ENCODE data around the gene ZNF683.

Gene ZNF683

GRCh38 chr1:26317612-26318337 is 54.8 kb downstream of the ZNF683 start, which contains the start of gene CD52:
TSS of gene CD52 (plus strand) at chr1:26317958. CDS start at chr1:26318018, 60 bp downstream.
- H3K4me3 ChIP-seq (replicated peaks in 1 of 2; ENCODE audit: low read depth in 2 of 2, low read length in 2 of 2) = no peak within 1 kb of the TSS
- no peak for TF ChIP-seq CTCF (IDR thresholded peaks at IDR 0.05; ENCODE audit: low read depth, low read length)
- DNase-seq (ENCODE audit: low read depth in 2 of 2) = no peak

- TF ChIP-seq CTCF (IDR thresholded peaks at IDR 0.05; ENCODE audit: low read depth, low read length) = no peak
- DNase-seq (ENCODE audit: low read depth in 2 of 2) = no peak
- H3K4me3 ChIP-seq (replicated peaks in 1 of 2; ENCODE audit: low read depth in 2 of 2, low read length in 2 of 2) = no peak overlapping the region
Observed at GRCh38 chr1:26317146-26317545, 55.4 kb downstream of the ZNF683 start.

- no peak for TF ChIP-seq CTCF (IDR thresholded peaks at IDR 0.05; ENCODE audit: low read depth, low read length)
- DNase-seq (ENCODE audit: low read depth in 2 of 2) = no peak
- H3K4me3 ChIP-seq (replicated peaks in 1 of 2; ENCODE audit: low read depth in 2 of 2, low read length in 2 of 2) = no peak overlapping the region
Observed at GRCh38 chr1:26315874-26316850, 56.4 kb downstream of the ZNF683 start.

GRCh38 chr1:26314501-26314900 is 58.0 kb downstream of the ZNF683 start:
- DNase-seq (ENCODE audit: low read depth in 2 of 2) = no peak
- H3K4me3 ChIP-seq (replicated peaks in 1 of 2; ENCODE audit: low read depth in 2 of 2, low read length in 2 of 2) = no peak overlapping the region
- TF ChIP-seq CTCF (IDR thresholded peaks at IDR 0.05; ENCODE audit: low read depth, low read length) = no peak
